GM23338 (cell line): ENCODE data around the gene CST1. TPM values are rescaled to one million over a fixed set of nuclear protein-coding genes. Genes with fewer than 3 reads are reported as not detected.

ENCODE experiments used
- ATAC-seq: fragments of 200-7000 bp; cut with Tn5 transposase; 3 replicates; pipeline ENCODE4 v1.9.1; 2020
- DNase-seq: peaks from one replicate; pipeline ENCODE4 v3.0.0-alpha.2; 2015; ENCODE audit warnings: low spot score
- H2AFZ ChIP-seq: fragments of 200-600 bp; sonication (generic); 2 replicates; pipeline ENCODE4 v1.8.0; 2016; ENCODE audit warnings: antibody characterized with exemption, mild to moderate bottlenecking, moderate library complexity
- H3F3A ChIP-seq: fragments of 200-600 bp; sonication (generic); replicated peaks from 2 replicates; pipeline ENCODE4 v1.8.0; 2017; ENCODE audit warnings: antibody characterized with exemption, mixed run types, low read depth
- H3K27ac ChIP-seq: fragments of 200-600 bp; sonication (generic); 2 replicates; pipeline ENCODE4 v1.6.1; 2016; ENCODE audit warnings: low read depth
- H3K27me3 ChIP-seq: fragments of 200-600 bp; sonication (generic); 2 replicates; pipeline ENCODE4 v1.8.0; 2016; ENCODE audit warnings: mild to moderate bottlenecking, mixed run types, moderate library complexity; ENCODE audit not compliant: insufficient read depth
- H3K36me3 ChIP-seq: fragments of 200-600 bp; sonication (generic); 2 replicates; pipeline ENCODE4 v1.8.0; 2016; ENCODE audit warnings: mild to moderate bottlenecking; ENCODE audit not compliant: insufficient read depth
- H3K4me1 ChIP-seq: fragments of 200-600 bp; sonication (generic); 2 replicates; pipeline ENCODE4 v1.8.0; 2016; ENCODE audit warnings: mild to moderate bottlenecking, moderate library complexity; ENCODE audit not compliant: insufficient read depth
- H3K4me2 ChIP-seq: fragments of 200-600 bp; sonication (generic); 2 replicates; pipeline ENCODE4 v1.7.1; 2017; ENCODE audit warnings: mixed run types
- H3K4me3 ChIP-seq: fragments of 200-600 bp; sonication (generic); 2 replicates; pipeline ENCODE4 v1.6.1; 2016; ENCODE audit warnings: mixed run types
- H3K79me2 ChIP-seq: fragments of 200-600 bp; sonication (generic); replicated peaks from 2 replicates; pipeline ENCODE4 v1.8.0; 2017; ENCODE audit warnings: mild to moderate bottlenecking; ENCODE audit not compliant: insufficient read depth
- H3K9me2 ChIP-seq: fragments of 200-600 bp; sonication (generic); 2 replicates; pipeline ENCODE4 v1.8.0; 2017; ENCODE audit not compliant: insufficient read depth
- H4K20me1 ChIP-seq: fragments of 200-600 bp; sonication (generic); replicated peaks from 2 replicates; pipeline ENCODE4 v1.8.0; 2017; ENCODE audit warnings: mild to moderate bottlenecking; ENCODE audit not compliant: insufficient read depth
- H3K27ac Mint-ChIP-seq: 2 replicates; pipeline ENCODE4 v1.8.0; 2020; ENCODE audit warnings: inconsistent platforms, mild to moderate bottlenecking, moderate library complexity, mixed read lengths
- H3K27me3 Mint-ChIP-seq: 3 replicates; pipeline ENCODE4 v1.8.0; 2022; ENCODE audit warnings: low read depth, mild to moderate bottlenecking, moderate library complexity, mixed read lengths, inconsistent platforms; ENCODE audit not compliant: insufficient read depth, poor library complexity
- H3K36me3 Mint-ChIP-seq: 3 replicates; pipeline ENCODE4 v1.8.0; 2021; ENCODE audit warnings: low read depth, mild to moderate bottlenecking, inconsistent platforms, moderate library complexity, mixed read lengths
- H3K4me1 Mint-ChIP-seq: 3 replicates; pipeline ENCODE4 v1.8.0; 2020; ENCODE audit warnings: mild to moderate bottlenecking, inconsistent platforms, mixed read lengths
- H3K4me3 Mint-ChIP-seq: 3 replicates; pipeline ENCODE4 v1.8.0; 2021; ENCODE audit warnings: moderate library complexity, mild to moderate bottlenecking, inconsistent platforms, mixed read lengths
- H3K9me3 Mint-ChIP-seq: 3 replicates; pipeline ENCODE4 v1.8.0; 2020; ENCODE audit warnings: moderate library complexity, mild to moderate bottlenecking, inconsistent platforms, mixed read lengths
- CREB1 ChIP-seq: fragments of 250-450 bp; sonication (Bioruptor Pico); IDR thresholded peaks from 2 replicates; pipeline ENCODE4 v1.5.0; 2020; ENCODE audit warnings: low read depth, mild to moderate bottlenecking, moderate library complexity
- JUNB ChIP-seq: IDR thresholded peaks from one replicate; pipeline ENCODE4 v1.6.1; 2016; ENCODE audit warnings: antibody characterized with exemption; ENCODE audit not compliant: unreplicated experiment
- NANOG ChIP-seq: IDR thresholded peaks from 2 replicates; pipeline ENCODE4 v1.6.1; 2016; ENCODE audit warnings: antibody characterized with exemption, borderline replicate concordance
- POLR2AphosphoS5 ChIP-seq: IDR thresholded peaks from 2 replicates; pipeline ENCODE4 v1.6.1; 2016; ENCODE audit warnings: antibody characterized with exemption, low read depth
- STAT1 ChIP-seq: IDR thresholded peaks from one replicate; pipeline ENCODE4 v1.6.1; 2016; ENCODE audit warnings: antibody characterized with exemption; ENCODE audit not compliant: unreplicated experiment
- ZNF331 ChIP-seq: fragments of 250-450 bp; sonication (Bioruptor Pico); IDR thresholded peaks from 2 replicates; pipeline ENCODE4 v1.5.0; 2020; ENCODE audit warnings: low read depth, mild to moderate bottlenecking, moderate library complexity
- polyA plus RNA-seq: library from polyadenylated mRNA; unstranded; fragments of >200 nt; fragmentation: Nextera tagmentation; extraction: Ambion mirVana; gene quantifications from 2 replicates; pipeline ENCODE4 v1.2.1, GENCODE V29; 2016
- total RNA-seq: library from RNA; depleted of rRNA; stranded (reverse); fragments of >200 nt; shearing (Covaris generic); gene quantifications from 2 replicates; pipeline ENCODE4 v1.2.3, GENCODE V29; 2014
- TF ChIP-seq, protein P1 (sequence below): fragments of 250-450 bp; sonication (Bioruptor Pico); IDR thresholded peaks from 2 replicates; pipeline ENCODE4 v1.5.0; 2020; ENCODE audit warnings: mild to moderate bottlenecking, moderate library complexity
- TF ChIP-seq, protein P2 (sequence below): IDR thresholded peaks from one replicate; pipeline ENCODE4 v1.6.1; 2018; ENCODE audit warnings: antibody characterized with exemption; ENCODE audit not compliant: unreplicated experiment
- TF ChIP-seq, protein P3 (sequence below): IDR thresholded peaks from 2 replicates; pipeline ENCODE4 v1.6.1; 2016; ENCODE audit warnings: antibody characterized with exemption

The CST1 gene
- total and polyA plus RNA-seq, 2 experiments from 2014 or later: 1.8 to 4.9 TPM

DNA sequence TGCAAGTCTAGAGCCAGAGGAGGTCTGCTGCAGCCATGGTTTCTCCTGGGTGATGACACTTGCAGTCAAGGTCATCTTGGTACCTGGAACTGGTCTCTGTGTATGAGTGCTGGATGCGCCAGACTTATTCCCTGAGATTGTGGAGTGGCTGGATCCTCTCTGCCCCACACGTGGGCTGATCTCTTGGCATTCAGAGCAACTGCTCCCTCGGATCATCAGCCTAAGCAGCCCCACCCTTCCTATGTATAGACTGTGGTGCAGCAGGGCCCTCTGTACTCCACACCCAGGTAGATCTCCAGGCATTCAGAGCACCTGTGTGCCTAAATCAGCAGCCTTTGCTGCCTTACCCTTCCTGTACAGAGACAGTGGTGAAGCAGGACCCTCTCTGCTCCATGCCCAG, 49.8 kb downstream of the CST1 start (continued):
- TF ChIP-seq, protein P1, sequence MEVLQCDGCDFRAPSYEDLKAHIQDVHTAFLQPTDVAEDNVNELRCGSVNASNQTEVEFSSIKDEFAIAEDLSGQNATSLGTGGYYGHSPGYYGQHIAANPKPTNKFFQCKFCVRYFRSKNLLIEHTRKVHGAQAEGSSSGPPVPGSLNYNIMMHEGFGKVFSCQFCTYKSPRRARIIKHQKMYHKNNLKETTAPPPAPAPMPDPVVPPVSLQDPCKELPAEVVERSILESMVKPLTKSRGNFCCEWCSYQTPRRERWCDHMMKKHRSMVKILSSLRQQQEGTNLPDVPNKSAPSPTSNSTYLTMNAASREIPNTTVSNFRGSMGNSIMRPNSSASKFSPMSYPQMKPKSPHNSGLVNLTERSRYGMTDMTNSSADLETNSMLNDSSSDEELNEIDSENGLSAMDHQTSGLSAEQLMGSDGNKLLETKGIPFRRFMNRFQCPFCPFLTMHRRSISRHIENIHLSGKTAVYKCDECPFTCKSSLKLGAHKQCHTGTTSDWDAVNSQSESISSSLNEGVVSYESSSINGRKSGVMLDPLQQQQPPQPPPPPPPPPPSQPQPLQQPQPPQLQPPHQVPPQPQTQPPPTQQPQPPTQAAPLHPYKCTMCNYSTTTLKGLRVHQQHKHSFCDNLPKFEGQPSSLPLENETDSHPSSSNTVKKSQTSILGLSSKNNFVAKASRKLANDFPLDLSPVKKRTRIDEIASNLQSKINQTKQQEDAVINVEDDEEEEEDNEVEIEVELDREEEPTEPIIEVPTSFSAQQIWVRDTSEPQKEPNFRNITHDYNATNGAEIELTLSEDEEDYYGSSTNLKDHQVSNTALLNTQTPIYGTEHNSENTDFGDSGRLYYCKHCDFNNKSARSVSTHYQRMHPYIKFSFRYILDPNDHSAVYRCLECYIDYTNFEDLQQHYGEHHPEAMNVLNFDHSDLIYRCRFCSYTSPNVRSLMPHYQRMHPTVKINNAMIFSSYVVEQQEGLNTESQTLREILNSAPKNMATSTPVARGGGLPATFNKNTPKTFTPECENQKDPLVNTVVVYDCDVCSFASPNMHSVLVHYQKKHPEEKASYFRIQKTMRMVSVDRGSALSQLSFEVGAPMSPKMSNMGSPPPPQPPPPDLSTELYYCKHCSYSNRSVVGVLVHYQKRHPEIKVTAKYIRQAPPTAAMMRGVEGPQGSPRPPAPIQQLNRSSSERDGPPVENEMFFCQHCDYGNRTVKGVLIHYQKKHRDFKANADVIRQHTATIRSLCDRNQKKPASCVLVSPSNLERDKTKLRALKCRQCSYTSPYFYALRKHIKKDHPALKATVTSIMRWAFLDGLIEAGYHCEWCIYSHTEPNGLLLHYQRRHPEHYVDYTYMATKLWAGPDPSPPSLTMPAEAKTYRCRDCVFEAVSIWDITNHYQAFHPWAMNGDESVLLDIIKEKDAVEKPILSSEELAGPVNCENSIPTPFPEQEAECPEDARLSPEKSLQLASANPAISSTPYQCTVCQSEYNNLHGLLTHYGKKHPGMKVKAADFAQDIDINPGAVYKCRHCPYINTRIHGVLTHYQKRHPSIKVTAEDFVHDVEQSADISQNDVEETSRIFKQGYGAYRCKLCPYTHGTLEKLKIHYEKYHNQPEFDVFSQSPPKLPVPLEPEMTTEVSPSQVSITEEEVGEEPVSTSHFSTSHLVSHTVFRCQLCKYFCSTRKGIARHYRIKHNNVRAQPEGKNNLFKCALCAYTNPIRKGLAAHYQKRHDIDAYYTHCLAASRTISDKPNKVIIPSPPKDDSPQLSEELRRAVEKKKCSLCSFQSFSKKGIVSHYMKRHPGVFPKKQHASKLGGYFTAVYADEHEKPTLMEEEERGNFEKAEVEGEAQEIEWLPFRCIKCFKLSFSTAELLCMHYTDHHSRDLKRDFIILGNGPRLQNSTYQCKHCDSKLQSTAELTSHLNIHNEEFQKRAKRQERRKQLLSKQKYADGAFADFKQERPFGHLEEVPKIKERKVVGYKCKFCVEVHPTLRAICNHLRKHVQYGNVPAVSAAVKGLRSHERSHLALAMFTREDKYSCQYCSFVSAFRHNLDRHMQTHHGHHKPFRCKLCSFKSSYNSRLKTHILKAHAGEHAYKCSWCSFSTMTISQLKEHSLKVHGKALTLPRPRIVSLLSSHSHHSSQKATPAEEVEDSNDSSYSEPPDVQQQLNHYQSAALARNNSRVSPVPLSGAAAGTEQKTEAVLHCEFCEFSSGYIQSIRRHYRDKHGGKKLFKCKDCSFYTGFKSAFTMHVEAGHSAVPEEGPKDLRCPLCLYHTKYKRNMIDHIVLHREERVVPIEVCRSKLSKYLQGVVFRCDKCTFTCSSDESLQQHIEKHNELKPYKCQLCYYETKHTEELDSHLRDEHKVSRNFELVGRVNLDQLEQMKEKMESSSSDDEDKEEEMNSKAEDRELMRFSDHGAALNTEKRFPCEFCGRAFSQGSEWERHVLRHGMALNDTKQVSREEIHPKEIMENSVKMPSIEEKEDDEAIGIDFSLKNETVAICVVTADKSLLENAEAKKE: no peak
- TF ChIP-seq STAT1 (no peak), ZNF331 (CRISPR knock-in tag) (no peak), CREB1 (CRISPR knock-in tag) (no peak)
- TF ChIP-seq, protein P2, sequence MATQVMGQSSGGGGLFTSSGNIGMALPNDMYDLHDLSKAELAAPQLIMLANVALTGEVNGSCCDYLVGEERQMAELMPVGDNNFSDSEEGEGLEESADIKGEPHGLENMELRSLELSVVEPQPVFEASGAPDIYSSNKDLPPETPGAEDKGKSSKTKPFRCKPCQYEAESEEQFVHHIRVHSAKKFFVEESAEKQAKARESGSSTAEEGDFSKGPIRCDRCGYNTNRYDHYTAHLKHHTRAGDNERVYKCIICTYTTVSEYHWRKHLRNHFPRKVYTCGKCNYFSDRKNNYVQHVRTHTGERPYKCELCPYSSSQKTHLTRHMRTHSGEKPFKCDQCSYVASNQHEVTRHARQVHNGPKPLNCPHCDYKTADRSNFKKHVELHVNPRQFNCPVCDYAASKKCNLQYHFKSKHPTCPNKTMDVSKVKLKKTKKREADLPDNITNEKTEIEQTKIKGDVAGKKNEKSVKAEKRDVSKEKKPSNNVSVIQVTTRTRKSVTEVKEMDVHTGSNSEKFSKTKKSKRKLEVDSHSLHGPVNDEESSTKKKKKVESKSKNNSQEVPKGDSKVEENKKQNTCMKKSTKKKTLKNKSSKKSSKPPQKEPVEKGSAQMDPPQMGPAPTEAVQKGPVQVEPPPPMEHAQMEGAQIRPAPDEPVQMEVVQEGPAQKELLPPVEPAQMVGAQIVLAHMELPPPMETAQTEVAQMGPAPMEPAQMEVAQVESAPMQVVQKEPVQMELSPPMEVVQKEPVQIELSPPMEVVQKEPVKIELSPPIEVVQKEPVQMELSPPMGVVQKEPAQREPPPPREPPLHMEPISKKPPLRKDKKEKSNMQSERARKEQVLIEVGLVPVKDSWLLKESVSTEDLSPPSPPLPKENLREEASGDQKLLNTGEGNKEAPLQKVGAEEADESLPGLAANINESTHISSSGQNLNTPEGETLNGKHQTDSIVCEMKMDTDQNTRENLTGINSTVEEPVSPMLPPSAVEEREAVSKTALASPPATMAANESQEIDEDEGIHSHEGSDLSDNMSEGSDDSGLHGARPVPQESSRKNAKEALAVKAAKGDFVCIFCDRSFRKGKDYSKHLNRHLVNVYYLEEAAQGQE: no peak

DNA sequence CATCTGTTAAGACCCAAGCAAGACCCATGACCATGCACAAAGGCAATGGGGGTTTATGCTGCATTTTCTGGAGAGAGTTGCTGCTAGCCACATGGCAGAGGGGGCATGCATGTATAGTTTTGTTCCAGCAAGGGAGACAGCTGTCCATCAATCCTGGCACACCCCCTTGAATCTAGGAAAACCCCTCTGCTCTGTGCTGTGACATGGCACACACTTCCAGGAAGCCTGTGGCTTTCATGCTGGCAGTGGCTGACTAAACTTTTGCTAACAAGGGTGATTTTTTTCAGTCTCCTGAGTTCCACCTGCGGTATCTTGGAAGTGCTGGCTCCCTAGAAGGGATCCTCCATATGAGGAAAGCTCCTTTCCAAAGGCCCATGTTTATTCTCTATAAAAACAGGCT, 52.8 kb downstream of the CST1 start:
- H3K27ac Mint-ChIP-seq: no peak overlapping the region
- H3K4me3 Mint-ChIP-seq: no peak overlapping the region
- peaks cover 30% of the 10 kb centered on the region for H3K4me1 Mint-ChIP-seq
- no peaks in the 10 kb centered on the region for H4K20me1 ChIP-seq
- DNase-seq (no peak), ATAC-seq (no peak)
- H3K79me2 ChIP-seq: no peaks in the 10 kb centered on the region
- H3K4me1 ChIP-seq: peaks cover 22% of the 10 kb centered on the region
- no peaks in the 10 kb centered on the region for H3F3A ChIP-seq
- peaks cover 8% of the 10 kb centered on the region for H3K27me3 Mint-ChIP-seq
- peaks cover 3% of the 10 kb centered on the region; the same call in 1 of the 3 replicates for H3K36me3 Mint-ChIP-seq
- no peak overlapping the region for H3K27ac ChIP-seq
- H3K27me3 ChIP-seq: no peaks in the 10 kb centered on the region
- no peak overlapping the region for H2AFZ ChIP-seq
- no peaks in the 10 kb centered on the region; the same call in 1 of the 2 replicates for H3K9me2 ChIP-seq
- no peak overlapping the region for H3K4me2 ChIP-seq
- H3K36me3 ChIP-seq: no peaks in the 10 kb centered on the region
- H3K4me3 ChIP-seq: no peak overlapping the region
- H3K9me3 Mint-ChIP-seq: no peaks in the 10 kb centered on the region
- TF ChIP-seq CREB1 (CRISPR knock-in tag) (no peak), NANOG (no peak), POLR2AphosphoS5 (no peak), JUNB (no peak), STAT1 (no peak), ZNF331 (CRISPR knock-in tag) (no peak)
- TF ChIP-seq, protein P3, sequence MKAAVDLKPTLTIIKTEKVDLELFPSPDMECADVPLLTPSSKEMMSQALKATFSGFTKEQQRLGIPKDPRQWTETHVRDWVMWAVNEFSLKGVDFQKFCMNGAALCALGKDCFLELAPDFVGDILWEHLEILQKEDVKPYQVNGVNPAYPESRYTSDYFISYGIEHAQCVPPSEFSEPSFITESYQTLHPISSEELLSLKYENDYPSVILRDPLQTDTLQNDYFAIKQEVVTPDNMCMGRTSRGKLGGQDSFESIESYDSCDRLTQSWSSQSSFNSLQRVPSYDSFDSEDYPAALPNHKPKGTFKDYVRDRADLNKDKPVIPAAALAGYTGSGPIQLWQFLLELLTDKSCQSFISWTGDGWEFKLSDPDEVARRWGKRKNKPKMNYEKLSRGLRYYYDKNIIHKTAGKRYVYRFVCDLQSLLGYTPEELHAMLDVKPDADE: no peak
